ENCODE measurements around the gene RPL3.

Gene RPL3

DNA sequence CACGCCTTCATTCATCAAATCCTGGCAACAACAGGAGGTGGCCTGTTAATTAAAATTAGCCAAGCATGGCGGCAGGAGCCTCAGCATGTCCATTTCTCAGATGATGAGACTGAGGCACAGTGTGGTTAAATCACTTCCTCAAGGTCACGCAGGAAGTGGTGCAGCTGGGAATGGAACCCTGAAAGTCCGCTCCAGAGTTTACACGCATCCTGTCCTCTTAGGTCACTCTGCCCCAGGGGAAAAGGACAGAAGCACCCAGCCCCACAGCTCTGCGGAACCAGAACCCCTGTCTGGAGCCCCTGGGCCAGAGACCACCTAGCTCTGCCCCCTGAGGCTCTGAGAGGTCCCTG, 19.6 kb downstream of the RPL3 start:
- no peak for DNase-seq (ENCODE audit: low read depth in 2 of 2)

DNA sequence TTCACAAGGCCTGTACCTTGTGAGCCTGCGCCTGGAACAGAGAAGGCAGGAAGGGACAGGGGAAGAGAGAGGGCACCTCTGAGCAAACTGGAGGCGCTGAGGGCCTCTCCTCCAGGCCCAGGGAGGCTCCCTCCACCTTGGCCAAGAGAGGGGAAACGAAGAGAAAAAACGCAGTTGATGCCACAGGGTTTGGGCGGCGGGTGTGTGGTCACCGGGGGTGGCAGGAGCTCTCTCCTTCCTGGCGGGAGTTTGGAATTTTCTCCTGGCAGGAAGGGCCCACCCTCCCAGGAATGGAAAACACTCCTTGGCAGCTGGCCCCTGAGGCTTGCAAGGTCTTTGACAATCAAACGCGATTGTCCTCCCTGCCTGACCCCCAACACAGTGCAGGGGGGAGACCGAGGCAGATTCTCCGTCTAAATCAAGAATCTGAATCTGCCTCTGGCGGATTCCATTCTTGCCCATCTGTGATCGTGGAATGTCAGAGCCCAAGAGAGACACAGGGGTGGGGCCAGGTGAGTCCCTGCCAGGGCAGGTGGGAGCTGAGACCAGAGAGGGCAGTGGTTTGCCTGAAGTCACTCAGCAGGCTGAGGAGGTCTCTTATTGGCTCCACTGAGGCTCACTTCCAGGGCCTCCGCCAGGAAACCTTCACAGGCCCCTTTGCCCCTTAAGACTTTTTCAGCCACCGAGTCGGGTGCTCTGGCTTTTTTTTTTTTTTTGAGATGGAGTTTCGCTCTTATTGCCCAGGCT, 21.0 kb downstream of the RPL3 start:
- DNase-seq (ENCODE audit: low read depth in 2 of 2): no peak

DNA sequence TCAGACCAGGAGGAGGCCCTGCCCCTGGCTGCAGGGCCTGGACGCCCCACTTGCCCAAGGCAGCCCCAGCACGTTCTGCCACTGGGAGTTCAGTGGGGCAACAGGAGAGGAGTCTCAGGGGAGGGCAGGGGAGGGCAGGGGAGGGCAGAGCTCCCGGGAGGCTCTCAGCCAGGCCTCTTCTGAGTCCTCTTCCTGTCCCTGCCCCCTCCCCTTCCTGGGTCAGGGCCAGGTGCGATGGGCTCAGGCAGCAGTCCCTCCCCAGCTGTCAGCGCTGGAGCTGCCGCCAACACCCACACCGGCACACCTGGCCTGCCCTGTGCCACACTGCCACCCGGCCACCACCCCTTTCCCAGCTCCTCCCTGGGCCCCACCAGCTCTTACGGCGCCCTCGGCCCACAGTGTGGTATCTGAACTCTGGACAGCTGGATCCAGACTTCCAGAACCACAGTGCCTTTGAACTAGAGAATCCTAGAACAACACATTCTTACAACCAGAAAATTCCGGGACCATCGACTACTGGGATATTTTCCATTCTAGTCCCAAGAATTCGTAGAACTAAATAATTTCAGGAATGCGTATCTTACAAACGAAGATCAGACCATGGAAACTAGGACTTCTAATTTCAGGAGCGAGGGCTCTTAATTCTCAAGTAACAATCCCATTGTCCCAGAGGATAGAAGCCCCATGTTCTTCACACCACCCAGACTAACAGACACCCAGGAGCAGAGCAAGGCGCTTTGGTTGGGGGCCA, 21.8 kb downstream of the RPL3 start:
- no peak for DNase-seq (ENCODE audit: low read depth in 2 of 2)

DNA sequence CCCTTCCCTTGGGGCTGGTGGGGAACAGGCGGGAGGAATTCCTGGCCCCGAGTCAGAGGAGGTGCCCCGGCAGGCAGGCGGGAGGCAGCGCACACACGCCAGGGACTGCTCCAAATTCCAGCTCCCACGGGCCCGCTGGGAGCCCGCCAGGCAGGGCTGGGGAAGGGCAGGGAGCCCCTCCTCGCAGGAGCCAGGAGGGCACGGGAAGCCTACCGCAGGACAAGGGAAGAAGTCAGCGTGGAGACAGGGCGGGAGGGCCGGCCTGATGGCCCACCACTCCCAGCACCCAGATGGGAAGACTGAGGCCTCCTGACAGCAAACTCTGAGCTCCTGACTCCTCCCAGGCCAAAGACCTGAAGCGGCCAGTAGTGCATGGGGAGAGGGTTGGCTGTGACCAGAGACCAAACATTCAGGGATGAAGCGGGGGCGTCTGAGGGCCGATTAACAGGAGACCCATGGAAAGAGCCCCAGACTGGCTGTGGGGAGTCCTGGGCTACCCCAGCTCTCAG, 22.4 kb downstream of the RPL3 start:
- no peak for DNase-seq (ENCODE audit: low read depth in 2 of 2)

DNA sequence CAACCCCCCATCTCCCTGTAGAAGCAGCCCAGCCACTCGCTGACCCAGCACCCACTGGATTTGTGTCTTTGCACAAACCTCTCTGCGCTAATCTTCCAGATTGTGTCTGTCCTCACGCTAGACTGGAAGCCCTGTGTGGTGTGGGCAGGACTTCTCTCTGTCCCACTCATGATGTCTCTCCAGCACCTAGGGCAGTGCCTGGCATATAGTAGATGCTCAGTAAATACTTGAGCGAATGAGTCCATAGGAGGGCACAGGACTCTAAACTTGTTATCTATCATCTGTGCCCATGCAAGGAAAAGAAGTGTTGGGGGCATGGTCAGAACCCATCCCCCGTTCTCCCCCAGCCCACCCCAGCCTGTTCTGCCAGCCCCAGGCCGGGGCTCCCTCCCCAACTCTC, 22.9 kb downstream of the RPL3 start:
- DNase-seq (ENCODE audit: low read depth in 2 of 2): no peak

DNA sequence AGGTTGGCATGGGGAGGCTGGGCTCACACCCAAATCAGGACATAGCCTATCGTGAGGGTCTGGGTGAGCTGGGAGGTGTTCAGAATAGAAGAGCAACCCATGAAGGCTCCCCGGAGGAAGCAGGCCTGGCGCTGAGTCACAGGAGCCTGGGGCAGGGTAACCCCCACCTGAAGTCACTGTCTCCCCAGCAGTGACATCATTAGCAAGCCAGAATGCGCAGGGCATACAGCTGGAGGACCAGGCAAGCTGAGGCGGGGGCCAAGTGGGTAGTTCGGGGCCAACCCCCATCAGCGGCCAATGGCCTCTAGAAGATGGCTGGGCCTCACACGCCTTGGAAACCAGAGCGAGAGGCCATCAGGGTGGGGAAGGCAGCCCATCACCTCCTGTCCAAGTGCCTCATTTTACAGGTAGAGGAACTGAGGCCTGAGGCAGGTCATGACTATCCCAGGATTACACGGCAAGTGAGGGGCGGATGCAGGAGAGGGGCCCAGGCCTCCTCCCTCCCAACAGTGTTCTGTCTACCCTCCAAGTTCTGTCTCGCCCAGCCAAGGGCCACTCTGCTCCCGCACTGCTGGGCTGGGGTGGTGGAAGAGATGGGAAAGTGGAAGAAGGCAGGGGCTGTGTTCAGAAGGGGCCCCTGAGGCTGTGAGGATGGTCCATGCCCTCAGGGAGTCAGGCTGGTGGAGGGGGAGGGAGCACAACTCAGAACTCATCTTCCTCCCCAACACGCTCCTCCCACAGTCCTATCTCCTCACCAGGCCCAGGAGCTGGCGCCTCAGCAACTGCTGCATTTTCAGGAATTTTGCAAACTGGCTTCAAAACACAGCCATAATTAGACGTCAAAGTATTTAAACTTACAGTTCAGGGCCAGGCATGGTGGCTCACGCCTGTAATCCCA, 24.6 kb downstream of the RPL3 start:
- DNase-seq (ENCODE audit: low read depth in 2 of 2): no peak

DNA sequence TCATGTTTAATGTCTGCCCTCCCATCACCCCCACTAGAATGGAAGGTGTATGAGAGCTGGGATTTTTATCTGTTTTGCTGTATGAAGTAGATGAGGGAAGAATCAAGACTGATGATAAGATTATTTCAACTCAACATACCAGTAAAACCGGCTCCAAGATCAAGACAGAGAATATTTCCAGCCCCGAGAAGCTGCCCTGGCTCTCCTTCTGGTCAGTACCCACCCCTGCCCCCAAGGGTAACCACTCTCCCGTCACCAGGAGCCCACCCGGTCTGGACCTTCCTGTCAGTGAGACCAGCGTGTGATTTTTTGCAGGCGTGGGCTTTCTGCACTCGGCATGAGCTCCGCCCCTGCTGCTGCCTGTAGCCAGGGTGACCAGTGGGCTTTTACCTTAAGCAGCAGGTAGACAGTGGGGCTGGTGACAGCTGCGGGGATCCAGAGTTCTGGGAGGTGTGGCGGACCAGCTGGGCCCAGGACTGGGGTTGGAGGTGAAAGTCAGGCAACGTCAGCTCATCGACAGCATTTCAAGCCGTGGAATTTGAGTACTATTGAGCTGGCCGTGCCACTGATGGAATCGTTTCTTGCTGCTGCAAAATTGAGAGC, 25.6 kb downstream of the RPL3 start:
- no peak for DNase-seq (ENCODE audit: low read depth in 2 of 2)

DNA sequence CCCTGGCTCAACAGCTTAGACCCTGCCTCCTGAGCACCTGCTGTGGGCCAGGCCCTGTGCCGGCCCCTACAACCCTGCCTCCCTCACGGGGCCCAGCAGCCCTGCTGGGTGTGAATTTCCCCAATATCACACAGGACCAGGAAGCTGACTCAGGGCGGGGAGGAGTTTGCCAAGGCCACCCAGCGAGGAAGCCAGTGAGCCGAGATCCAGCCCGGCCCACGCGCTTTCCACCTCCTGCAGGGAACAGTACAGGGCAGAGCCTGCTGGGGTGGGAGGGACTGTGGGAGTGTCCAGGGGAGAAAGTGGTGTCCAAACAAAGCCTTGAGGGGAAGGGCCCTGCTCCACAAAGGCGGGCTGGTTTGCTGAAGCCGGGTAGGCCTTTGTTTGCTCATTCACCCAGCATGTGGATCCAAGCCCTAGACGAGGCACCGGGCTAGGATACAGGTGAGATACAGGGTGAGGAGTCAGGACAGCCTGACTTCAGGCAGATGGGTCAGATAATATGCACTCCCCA, 26.8 kb downstream of the RPL3 start:
- no peak for DNase-seq (ENCODE audit: low read depth in 2 of 2)

DNA sequence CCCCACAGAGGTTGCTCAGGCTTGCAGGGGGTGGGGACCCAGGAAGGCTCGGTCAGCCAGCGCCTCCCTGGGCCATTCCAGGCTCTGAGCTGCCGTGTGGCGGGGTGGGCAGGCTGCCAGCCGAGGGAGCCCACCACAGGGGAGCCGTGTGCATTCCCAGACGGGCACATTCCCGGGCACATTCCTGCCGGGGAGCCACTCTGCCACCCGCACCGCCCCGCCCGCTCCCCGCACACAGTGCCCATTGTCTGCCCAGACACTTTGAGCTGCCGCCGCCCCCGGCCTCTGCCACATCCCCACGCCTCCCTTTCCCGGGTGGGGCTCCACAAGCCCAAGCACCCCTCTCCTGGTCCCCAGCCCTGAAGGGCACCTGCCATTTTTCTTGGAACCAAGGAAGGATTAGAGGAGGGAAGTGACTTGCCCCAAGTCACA, 27.4 kb downstream of the RPL3 start:
- no peak for DNase-seq (ENCODE audit: low read depth in 2 of 2)

DNA sequence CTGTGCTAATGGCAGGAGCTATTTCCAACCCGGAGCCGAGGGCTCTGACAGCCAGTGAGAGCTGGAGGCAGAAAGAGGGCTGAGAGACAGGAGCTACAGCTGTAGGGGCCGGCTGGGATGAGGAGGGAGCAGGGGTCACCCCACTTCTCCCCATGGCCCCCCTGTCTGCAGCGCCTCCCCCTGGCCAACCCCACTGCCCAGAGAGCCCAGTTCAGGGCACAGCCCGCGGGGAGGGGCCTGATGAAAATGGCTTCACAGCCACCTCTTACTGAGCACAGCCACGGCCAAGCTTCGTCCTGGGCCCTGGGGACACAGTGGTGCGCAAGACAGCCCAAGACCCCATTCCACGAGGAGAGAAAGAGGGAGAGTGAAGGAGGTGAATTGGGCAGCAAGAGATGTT, 27.9 kb downstream of the RPL3 start:
- DNase-seq (ENCODE audit: low read depth in 2 of 2): no peak

DNA sequence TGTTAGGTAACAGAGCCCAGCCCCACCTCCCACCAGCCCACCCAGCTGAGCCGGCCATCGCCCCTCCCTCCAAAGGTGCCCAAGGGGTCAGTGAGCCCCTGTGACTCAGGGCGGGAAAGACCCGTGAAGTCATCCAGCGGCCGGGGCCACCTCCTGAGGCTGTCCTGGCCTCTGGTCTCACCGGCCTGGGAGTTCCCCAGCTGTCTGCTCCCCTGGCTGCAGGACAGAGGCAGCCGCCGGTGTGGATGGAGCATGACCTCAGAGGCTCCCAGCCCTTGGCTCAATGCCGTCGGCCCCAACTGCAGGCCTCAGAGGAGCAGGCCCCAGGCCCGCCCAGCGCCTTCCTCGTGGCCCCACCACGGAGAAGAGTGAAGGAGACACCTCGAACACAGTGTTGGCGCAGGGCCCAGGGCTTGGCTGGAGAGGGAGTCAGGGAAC, 28.7 kb downstream of the RPL3 start:
- DNase-seq (ENCODE audit: low read depth in 2 of 2): no peak

DNA sequence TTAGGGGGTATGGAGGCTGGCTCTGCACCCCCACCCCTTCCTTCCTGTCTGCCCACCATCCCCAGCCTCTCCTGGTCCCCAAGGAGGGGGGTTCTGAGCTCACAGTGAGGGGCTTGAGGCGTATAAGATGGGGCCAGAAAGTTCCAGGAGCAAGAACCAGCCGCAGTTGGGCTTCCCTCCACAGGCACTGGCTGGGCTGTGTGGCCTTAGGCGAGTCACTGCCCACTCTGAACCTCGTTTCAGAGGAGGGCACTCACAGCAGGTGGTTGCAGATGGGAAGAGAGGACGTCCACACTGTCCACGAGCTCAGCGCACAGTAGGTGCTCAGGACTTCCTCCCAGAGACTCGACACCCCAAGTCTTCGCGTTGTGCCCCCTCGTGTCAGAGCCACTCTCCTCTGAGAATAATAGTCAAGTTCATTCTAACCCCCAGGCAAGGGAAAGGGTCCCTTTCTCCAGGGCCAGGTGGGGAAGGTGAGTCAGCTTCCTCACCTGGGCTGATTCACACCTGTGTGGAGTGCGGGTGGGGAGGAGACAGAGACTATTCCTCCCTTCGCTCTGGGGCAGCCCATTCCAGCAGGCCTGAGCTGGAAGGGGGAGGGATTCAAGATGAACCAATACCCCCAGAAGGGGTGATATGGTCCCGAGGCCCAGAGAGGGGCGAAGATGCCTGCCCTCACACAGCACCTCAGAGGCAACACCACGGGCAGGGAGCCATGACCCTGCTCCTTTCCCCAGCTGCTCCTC, 29.3 kb downstream of the RPL3 start:
- DNase-seq (ENCODE audit: low read depth in 2 of 2): no peak

DNA sequence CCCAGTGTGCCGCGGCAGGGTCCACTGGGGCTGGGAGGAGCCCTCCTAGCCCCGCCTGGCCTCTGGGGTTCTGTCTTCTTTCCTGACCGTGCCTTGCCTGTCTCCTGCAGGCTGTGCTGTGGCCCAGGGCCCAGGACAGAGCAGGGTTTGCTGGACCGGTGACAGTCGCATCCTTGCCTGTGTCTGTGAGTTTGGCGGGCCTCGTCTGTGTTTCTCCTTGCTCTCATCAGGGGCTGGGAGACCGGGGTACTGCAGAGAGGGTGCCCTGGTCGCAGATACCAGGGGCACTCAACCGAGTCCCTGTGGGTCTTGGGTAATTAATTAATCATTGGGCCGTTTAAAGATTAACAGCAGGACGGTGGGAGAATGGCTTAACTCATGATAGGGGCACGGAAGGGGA, 29.9 kb downstream of the RPL3 start:
- no peak for DNase-seq (ENCODE audit: low read depth in 2 of 2)

DNA sequence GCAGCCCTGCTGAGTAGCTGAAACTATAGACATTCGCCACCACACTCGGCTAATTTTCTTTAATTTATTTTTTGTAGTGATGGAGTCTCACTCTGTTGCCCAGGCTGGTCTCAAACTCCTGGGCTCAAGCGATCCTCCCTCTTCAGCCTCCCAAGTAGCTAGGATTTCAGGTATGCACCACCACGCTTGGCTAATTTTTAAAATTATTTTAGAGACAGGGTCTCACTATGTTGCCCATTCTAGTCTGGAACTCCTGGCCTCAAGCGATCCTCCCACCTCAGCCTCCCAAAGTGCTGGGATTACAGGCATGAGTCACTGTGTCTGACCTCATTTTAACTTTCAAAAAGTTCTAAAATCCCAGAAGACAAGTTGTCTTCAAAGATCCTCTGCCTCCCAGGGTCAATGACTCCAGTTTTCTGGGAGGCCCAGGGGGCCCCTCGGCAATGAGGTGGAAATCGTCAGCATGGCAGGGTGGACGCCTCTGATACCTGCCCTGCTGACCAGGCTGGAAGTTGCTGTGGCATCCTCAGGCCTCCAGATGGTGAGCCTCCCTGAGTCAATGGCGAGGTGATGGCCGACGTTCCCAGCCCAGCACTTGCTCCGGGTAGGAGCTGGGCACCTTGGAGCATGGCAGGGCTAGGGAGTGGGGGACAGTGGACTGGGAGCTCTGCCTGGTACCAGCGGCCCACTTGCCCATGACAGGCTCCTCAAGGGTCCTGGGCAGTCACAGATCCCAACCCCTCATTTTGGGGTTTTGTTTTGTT, 31.1 kb downstream of the RPL3 start:
- no peak for DNase-seq (ENCODE audit: low read depth in 2 of 2)

DNA sequence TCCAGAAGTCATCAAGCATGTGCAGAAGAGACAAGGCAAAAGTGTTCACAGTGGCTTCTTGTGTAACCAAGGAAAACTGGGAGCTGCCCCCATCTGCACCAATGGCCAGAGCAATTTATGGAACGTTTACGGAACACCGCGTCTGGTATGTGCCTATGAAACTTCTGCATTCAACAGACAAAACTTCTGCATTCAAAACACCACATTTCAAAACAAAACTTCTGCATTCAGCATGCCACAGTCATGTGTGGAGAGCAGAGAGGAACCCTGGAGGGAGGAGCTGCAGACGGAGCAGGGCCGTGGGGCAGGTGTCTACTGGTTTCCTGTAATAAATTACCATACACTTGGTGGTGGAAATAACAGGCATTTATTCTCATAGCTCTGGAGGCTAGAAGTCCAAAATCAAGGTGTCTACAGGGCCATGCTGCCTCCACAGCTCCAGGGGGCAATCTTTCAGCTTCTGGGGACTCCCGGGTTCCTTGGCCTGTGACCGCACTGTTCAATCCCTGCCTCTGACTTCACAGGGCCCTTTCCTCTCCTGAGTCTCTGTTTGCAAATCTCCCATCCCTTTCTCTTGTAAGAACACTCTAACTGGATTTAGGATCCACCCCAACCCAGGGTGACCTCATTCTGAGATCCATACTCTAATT, 32.2 kb downstream of the RPL3 start:
- no peak for DNase-seq (ENCODE audit: low read depth in 2 of 2)

DNA sequence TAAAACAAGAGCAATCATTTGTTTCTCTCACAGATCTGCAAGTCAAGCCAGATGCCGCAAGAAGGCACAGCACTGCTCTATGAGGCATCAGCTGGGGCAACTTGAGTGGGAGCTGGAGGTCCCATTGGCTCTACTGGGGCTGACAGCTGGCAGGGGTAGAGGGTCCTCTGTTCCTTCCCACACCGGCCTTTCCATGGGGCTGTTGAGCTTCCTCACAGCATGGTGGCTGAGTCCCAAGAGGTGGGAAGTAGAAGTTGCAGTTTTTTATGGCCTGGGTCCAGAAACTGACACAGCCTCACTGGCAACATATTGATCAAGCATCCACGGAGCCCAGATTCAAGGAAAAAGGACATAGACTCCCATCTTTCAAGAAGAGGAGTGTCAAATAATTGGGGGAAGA, 34.4 kb downstream of the RPL3 start:
- DNase-seq (ENCODE audit: low read depth in 2 of 2): no peak

DNA sequence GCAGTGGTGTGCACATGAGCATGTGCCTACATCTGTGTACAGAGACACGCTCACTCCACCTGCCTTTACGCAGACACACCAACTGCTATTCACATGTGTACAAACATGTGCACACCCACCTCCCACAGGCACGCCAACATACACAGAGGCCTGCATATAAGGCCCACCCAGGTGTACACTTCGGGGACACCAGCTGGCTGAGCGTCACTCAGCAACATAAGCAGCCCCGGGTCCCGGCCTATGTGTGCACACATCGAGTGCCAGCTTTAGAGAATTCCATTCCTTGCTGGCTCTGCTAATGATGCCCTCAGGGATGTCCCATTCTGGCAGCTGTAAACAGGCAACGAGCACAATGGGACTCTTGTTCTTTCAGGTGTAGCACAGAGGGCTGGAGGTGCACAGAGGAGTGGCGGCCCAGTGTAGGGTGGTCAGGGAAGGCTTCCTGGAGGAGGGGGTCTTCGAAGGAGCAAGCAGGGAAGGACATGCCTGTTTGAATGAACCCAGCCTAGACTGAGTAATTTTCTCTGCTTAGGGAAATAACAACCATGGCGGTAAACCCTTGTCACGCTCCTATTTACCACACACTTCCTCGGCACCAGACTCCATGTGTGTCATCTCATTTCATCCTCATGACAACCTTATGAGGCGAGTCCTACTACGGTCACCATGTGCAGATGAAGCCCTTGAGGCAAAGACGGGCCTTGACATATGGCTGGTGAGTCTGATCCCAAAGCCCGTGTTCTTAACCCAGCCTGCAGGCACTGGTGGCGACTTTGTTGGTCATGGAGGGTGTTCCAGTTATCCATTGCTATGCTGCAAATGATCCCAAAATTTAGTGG, 35.1 kb downstream of the RPL3 start:
- DNase-seq (ENCODE audit: low read depth in 2 of 2): no peak

DNA sequence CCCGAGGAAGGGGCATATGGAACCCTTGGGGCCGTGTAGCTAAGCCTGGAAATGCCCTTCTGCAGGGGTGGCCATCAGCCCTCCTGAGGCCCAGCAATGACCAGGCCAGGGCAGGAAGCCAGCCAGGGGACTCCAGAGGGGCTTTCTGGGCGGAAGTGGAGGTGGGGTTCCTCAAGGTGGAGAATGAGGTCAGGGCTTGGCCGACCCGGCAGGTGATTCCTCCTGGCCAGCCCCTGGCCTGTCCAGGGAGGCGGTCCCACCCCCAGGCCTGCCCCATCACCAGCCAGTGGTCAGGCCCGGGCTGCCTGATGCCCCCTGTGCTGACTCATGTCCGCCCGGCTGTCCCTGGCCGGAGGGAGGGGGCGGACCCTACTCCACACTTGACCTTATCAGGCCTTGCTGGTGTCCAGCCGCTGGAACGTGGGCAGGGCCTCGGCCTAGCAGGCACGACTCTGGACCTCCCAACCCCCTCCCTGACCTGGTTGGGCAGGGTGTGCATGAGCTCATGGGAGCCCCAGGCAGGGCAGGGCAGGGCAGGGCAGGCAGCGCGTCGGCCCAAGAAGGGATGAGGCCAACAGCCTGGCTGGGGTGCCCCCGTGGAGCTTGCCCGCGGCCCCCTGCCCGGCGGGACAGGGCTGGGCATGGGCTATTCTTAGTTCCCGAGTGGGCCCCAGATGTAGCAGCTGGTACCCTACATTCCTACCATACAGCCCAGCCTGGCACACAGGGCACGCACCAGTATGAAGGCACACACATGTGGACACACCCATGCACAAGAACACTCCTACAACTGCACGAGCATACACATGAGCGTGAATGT, 35.9 kb downstream of the RPL3 start:
- no peak for DNase-seq (ENCODE audit: low read depth in 2 of 2)
